Panc1 (cell line): ENCODE results near the gene PNMA6F. TPM values are rescaled to one million over a fixed set of nuclear protein-coding genes. Genes with fewer than 3 reads are reported as not detected.

Source experiments
- ATAC-seq: fragments of 200-7000 bp; cut with Tn5 transposase; 2 replicates; pipeline ENCODE4 v1.9.1; 2020; ENCODE audit warnings: mild to moderate bottlenecking, moderate library complexity
- BruUV-seq: library from RNA; stranded (reverse); fragments of 400-500 nt; replicated peaks from 2 replicates; lab custom pipeline; 2021; lab: Mats Ljungman, UMichigan
- CTCF ChIA-PET: fragments of 300-600 bp; sonication (Branson Sonifier 250); formaldehyde crosslinking; loops from one replicate; lab custom pipeline; 2022; ENCODE audit warnings: antibody characterized with exemption; lab: Charles Lee
- POLR2A ChIA-PET: fragments of 300-600 bp; sonication (Branson Sonifier 250); formaldehyde crosslinking; loops from one replicate; lab custom pipeline; 2022; ENCODE audit warnings: antibody characterized with exemption; lab: Charles Lee
- DNase-seq: peaks from one replicate; pipeline ENCODE4 v3.0.0-alpha.2; 2010; ENCODE audit warnings: low read depth, low spot score
- H3K27ac ChIP-seq: 2 replicates; pipeline ENCODE4 v1.5.1; 2011; ENCODE audit warnings: mild to moderate bottlenecking, low read length, inconsistent platforms
- H3K27me3 ChIP-seq: fragments of 200-500 bp; sonication (Bioruptor generic); 2 replicates; pipeline ENCODE4 v1.6.0; 2014; ENCODE audit warnings: low read length, inconsistent platforms; ENCODE audit not compliant: control insufficient read depth, insufficient read depth
- H3K36me3 ChIP-seq: fragments of 200-500 bp; sonication (Bioruptor generic); 2 replicates; pipeline ENCODE4 v1.5.1; 2014; ENCODE audit warnings: inconsistent platforms, mild to moderate bottlenecking, low read length, moderate library complexity; ENCODE audit not compliant: control insufficient read depth, insufficient read depth
- H3K4me1 ChIP-seq: 2 replicates; pipeline ENCODE4 v1.5.1; 2011; ENCODE audit warnings: inconsistent platforms, mild to moderate bottlenecking, low read length, moderate library complexity; ENCODE audit not compliant: control insufficient read depth, insufficient read depth
- H3K4me3 ChIP-seq, 2 experiments: 2 replicates each; pipeline ENCODE4 v1.5.1; 2011 to 2012; ENCODE audit warnings: low read depth in 2 of 2, low read length in 2 of 2, mild to moderate bottlenecking in 2 of 2, inconsistent platforms in 1 of 2, moderate library complexity in 1 of 2
- H3K9me3 ChIP-seq: fragments of 200-500 bp; sonication (Bioruptor generic); 2 replicates; pipeline ENCODE4 v1.5.1; 2014; ENCODE audit warnings: low read depth, mild to moderate bottlenecking, inconsistent platforms, low read length, moderate library complexity; ENCODE audit not compliant: control insufficient read depth, insufficient read depth
- CTCF ChIP-seq: fragments of 450-650 bp; IDR thresholded peaks from 2 replicates; pipeline ENCODE4 v1.5.1; 2017; ENCODE audit warnings: mild to moderate bottlenecking
- POLR2AphosphoS5 ChIP-seq: IDR thresholded peaks from 2 replicates; pipeline ENCODE4 v1.6.1; 2012; ENCODE audit warnings: mild to moderate bottlenecking, low read depth, low read length, moderate library complexity
- REST ChIP-seq, 2 experiments: IDR thresholded peaks; 2 replicates each; pipeline ENCODE4 v1.6.1; 2011 to 2012; ENCODE audit warnings: low read depth in 2 of 2, control low read depth in 1 of 2, low read length in 1 of 2, mild to moderate bottlenecking in 1 of 2, moderate library complexity in 1 of 2; ENCODE audit not compliant: insufficient read depth in 1 of 2
- SIN3A ChIP-seq: IDR thresholded peaks from 2 replicates; pipeline ENCODE4 v1.6.1; 2012; ENCODE audit warnings: low read depth, mild to moderate bottlenecking, low read length, moderate library complexity, borderline replicate concordance; ENCODE audit not compliant: insufficient read depth
- TCF7L2 ChIP-seq: IDR thresholded peaks from 2 replicates; pipeline ENCODE4 v1.6.1; 2011; ENCODE audit warnings: mild to moderate bottlenecking, low read depth, low read length, inconsistent platforms
- in situ Hi-C: cut with HindIII; loops from 2 replicates; pipeline ENCODE4 v1.10.0; 2016; ENCODE audit warnings: low sequenced_read_pairs, low pct_unique_long_range_greater_than_20kb
- intact Hi-C: fragments of 100-400 bp; cut with micrococcal nuclease; formaldehyde crosslinking; loops from one replicate; pipeline ENCODE4 v1.10.0; 2022; ENCODE audit not compliant: unreplicated experiment
- total RNA-seq: library from RNA; stranded (reverse); gene quantifications from one replicate; pipeline ENCODE4 v1.2.1, GENCODE V29; 2021; ENCODE audit not compliant: unreplicated experiment

Gene PNMA6F
- total RNA-seq, 1 experiment from 2014 or later, result not detected

- Histone ChIP-seq H3K36me3 (no peaks in the 10 kb centered on the region), H3K27ac (no peak overlapping the region), H3K4me3 (no peak overlapping the region), H3K4me1 (no peaks in the 10 kb centered on the region), H3K27me3 (peaks cover 8% of the 10 kb centered on the region), H3K9me3 (no peaks in the 10 kb centered on the region)
- DNase-seq (no peak), ATAC-seq (no peak)
- TF ChIP-seq POLR2AphosphoS5, result no peak
- TF ChIP-seq CTCF, result no peak
- no peak for TF ChIP-seq TCF7L2
- TF ChIP-seq SIN3A, result no peak
- BruUV-seq, result no TSS peak
- ChIA-PET POLR2A (no interaction called here), CTCF (interaction anchor here (0.5 kb wide), 1 partner anchor 67 kb away, joined by 11 read pairs; no protein-coding TSS in a partner anchor)
- intact Hi-C loops, result no loop called here
- in situ Hi-C loops, result no loop called here
Observed at GRCh38 chrX:153370293-153371055, 48.9 kb upstream of the PNMA6F start.

- DNase-seq, result no peak
- ChIA-PET CTCF (no interaction called here), POLR2A (no interaction called here)
- Histone ChIP-seq H3K4me3 (no peak overlapping the region), H3K4me1 (no peaks in the 10 kb centered on the region), H3K36me3 (no peaks in the 10 kb centered on the region), H3K27ac (no peak overlapping the region), H3K9me3 (no peaks in the 10 kb centered on the region), H3K27me3 (peaks cover 11% of the 10 kb centered on the region)
- ATAC-seq, result no peak
- TF ChIP-seq POLR2AphosphoS5, result no peak
- no peak for TF ChIP-seq SIN3A
- no peak for TF ChIP-seq TCF7L2
- TF ChIP-seq REST (IDR thresholded peaks at IDR 0.05; ENCODE audit: insufficient read depth in 1 of 2, low read depth in 2 of 2, low read length in 1 of 2), result no peak
- no peak for TF ChIP-seq CTCF
- intact Hi-C loops (no loop called here), in situ Hi-C loops (no loop called here)
- no TSS peak for BruUV-seq
Observed at GRCh38 chrX:153366878-153367538, 45.4 kb upstream of the PNMA6F start.
